OCI-LY7 (cell line): ENCODE measurements around the gene FOLR1.

Source experiments
- CTCF ChIP-seq: fragments of 200-600 bp; sonication (generic); conservative IDR thresholded peaks from 2 replicates; pipeline ENCODE4 v1.5.1; 2014; ENCODE audit warnings: mild to moderate bottlenecking, antibody characterized with exemption, low read length, moderate library complexity, mixed read lengths
- EZH2phosphoT487 ChIP-seq: fragments of 200-600 bp; sonication (generic); IDR thresholded peaks from 2 replicates; pipeline ENCODE4 v1.6.1; 2018; ENCODE audit warnings: low read depth, borderline replicate concordance, mild to moderate bottlenecking, mixed run types, antibody characterized with exemption, low read length, moderate library complexity, mixed read lengths

- no peak for TF ChIP-seq CTCF
- no peak for TF ChIP-seq EZH2phosphoT487
Observed at GRCh38 chr11:72218251-72218745, 26.4 kb downstream of the FOLR1 start.
